Measurements from ENCODE around the gene ZNF782. TPM values are rescaled to one million over a fixed set of nuclear protein-coding genes. Genes with fewer than 3 reads are reported as not detected.
A peak's percentile ranks its signal among the peaks of the same experiment; 100 is the strongest.
"Not testable (repeated sequence)": the region's sequence is repeated elsewhere in the genome, so short reads cannot be mapped to it uniquely, and the experiment has no call there.

The ZNF782 gene
- total RNA-seq: 2.6 and 3.3 TPM in 2 replicates
- polyA plus RNA-seq: 1.2 and 1.4 TPM in 2 replicates
- polyA plus RNA-seq (2012): 1.2 and 1.4 TPM in 2 replicates
- 0.70 and 2.3 TPM in 2 replicates for polyA minus RNA-seq (ENCODE audit: low replicate concordance)

- H3K27ac ChIP-seq (ENCODE audit: insufficient read depth, low read length): no peak within 1 kb of the TSS
Observed at GRCh38 chr9:96853781-96854650, at the start of gene ZNF782. ZNF782 (minus strand) TSS chr9:96854514; CDS start chr9:96851961, 2,553 bp downstream.

GRCh38 chr9:96900010-96900409 is 45.7 kb upstream of the ZNF782 start:
- not testable (repeated sequence) for H3K36me3 ChIP-seq (ENCODE audit: control insufficient read depth, insufficient read depth, low read length); H3K27ac ChIP-seq (ENCODE audit: insufficient read depth, low read length); H3K9ac ChIP-seq (ENCODE audit: insufficient read depth, low read length); H4K20me1 ChIP-seq (ENCODE audit: control insufficient read depth, extremely low read depth, insufficient read depth, low read length); H3K27me3 ChIP-seq (ENCODE audit: control insufficient read depth, insufficient read depth, low read length); H3K79me2 ChIP-seq (ENCODE audit: control insufficient read depth, insufficient read depth, low read length); H3K9me3 ChIP-seq (ENCODE audit: control insufficient read depth, insufficient read depth, low read depth, low read length); H2AFZ ChIP-seq (ENCODE audit: low read length); H3K4me3 ChIP-seq (replicated peaks in 1 of 4; ENCODE audit: control extremely low read depth in 1 of 4, insufficient read depth in 1 of 4, low read depth in 3 of 4, low read length in 4 of 4); H3K4me2 ChIP-seq (ENCODE audit: extremely low read depth, insufficient read depth, low read length); H3K4me1 ChIP-seq (ENCODE audit: control insufficient read depth, extremely low read depth, insufficient read depth, low read length); DNase-seq (ENCODE audit: low read depth in 2 of 2)

More at GRCh38 chr9:96853781-96854650, at the start of gene ZNF782:
- Histone ChIP-seq H3K4me1 (ENCODE audit: control insufficient read depth, extremely low read depth, insufficient read depth, low read length) (peaks cover 4% of the 10 kb centered on the region), H3K4me3 (replicated peaks in 1 of 4; ENCODE audit: control extremely low read depth in 1 of 4, insufficient read depth in 1 of 4, low read depth in 3 of 4, low read length in 4 of 4) (peak within 1 kb of the TSS; percentile 28 to 85 (median 68)), H3K4me2 (ENCODE audit: extremely low read depth, insufficient read depth, low read length) (peak within 1 kb of the TSS; percentile 90), H3K9ac (ENCODE audit: insufficient read depth, low read length) (peak within 1 kb of the TSS; percentile 63), H3K9me3 (ENCODE audit: control insufficient read depth, insufficient read depth, low read depth, low read length) (no peaks in the 10 kb centered on the region), H3K36me3 (ENCODE audit: control insufficient read depth, insufficient read depth, low read length) (no peaks in the 10 kb centered on the region), H2AFZ (ENCODE audit: low read length) (peak within 1 kb of the TSS; percentile 46), H3K79me2 (ENCODE audit: control insufficient read depth, insufficient read depth, low read length) (peaks cover 7% of the 10 kb centered on the region), H3K27me3 (ENCODE audit: control insufficient read depth, insufficient read depth, low read length) (no peaks in the 10 kb centered on the region), H4K20me1 (ENCODE audit: control insufficient read depth, extremely low read depth, insufficient read depth, low read length) (no peaks in the 10 kb centered on the region)
- TF ChIP-seq EZH2 (IDR thresholded peaks at IDR 0.05; ENCODE audit: low read length, missing control alignments) (no peak), CTCF (conservative IDR thresholded peaks at IDR 0.05 in 1 of 2, IDR thresholded peaks at IDR 0.05 in 1 of 2; ENCODE audit: low read depth in 1 of 2, low read length in 2 of 2) (no peak)
- peak; percentile 91 to 93 for DNase-seq (ENCODE audit: low read depth in 2 of 2)

GRCh38 chr9:96892131-96892530 is 37.8 kb upstream of the ZNF782 start:
- H3K9ac ChIP-seq (ENCODE audit: insufficient read depth, low read length): no peak overlapping the region
- no peak overlapping the region for H2AFZ ChIP-seq (ENCODE audit: low read length)
- no peak for TF ChIP-seq EZH2 (IDR thresholded peaks at IDR 0.05; ENCODE audit: low read length, missing control alignments)
- TF ChIP-seq CTCF (conservative IDR thresholded peaks at IDR 0.05 in 1 of 2, IDR thresholded peaks at IDR 0.05 in 1 of 2; ENCODE audit: low read depth in 1 of 2, low read length in 2 of 2): no peak
- no peak overlapping the region for H3K4me3 ChIP-seq (replicated peaks in 1 of 4; ENCODE audit: control extremely low read depth in 1 of 4, insufficient read depth in 1 of 4, low read depth in 3 of 4, low read length in 4 of 4)
- no peak overlapping the region for H3K27ac ChIP-seq (ENCODE audit: insufficient read depth, low read length)
- no peaks in the 10 kb centered on the region for H3K4me1 ChIP-seq (ENCODE audit: control insufficient read depth, extremely low read depth, insufficient read depth, low read length)
- H3K27me3 ChIP-seq (ENCODE audit: control insufficient read depth, insufficient read depth, low read length): no peaks in the 10 kb centered on the region
- H4K20me1 ChIP-seq (ENCODE audit: control insufficient read depth, extremely low read depth, insufficient read depth, low read length): no peaks in the 10 kb centered on the region
- H3K79me2 ChIP-seq (ENCODE audit: control insufficient read depth, insufficient read depth, low read length): no peaks in the 10 kb centered on the region
- H3K4me2 ChIP-seq (ENCODE audit: extremely low read depth, insufficient read depth, low read length): no peak overlapping the region
- H3K36me3 ChIP-seq (ENCODE audit: control insufficient read depth, insufficient read depth, low read length): no peaks in the 10 kb centered on the region
- DNase-seq (ENCODE audit: low read depth in 2 of 2): no peak
- H3K9me3 ChIP-seq (ENCODE audit: control insufficient read depth, insufficient read depth, low read depth, low read length): no peaks in the 10 kb centered on the region
